Activated CD4-positive, alpha-beta T cell treated with anti-CD3 and anti-CD28 coated beads, Interleukin-2, Interleukin-6, amounts not matched to agents 100 ng/mL and 50 ng/mL, durations not matched to agents 16 hours and 8 hours (primary cell): Measurements from ENCODE around the gene NCKAP5.
"Not testable (repeated sequence)": the region's sequence is repeated elsewhere in the genome, so short reads cannot be mapped to it uniquely, and the experiment has no call there.

Experiments
- DNase-seq: peaks from one replicate; pipeline ENCODE4 v3.0.0-alpha.2; 2020

Gene NCKAP5

DNA sequence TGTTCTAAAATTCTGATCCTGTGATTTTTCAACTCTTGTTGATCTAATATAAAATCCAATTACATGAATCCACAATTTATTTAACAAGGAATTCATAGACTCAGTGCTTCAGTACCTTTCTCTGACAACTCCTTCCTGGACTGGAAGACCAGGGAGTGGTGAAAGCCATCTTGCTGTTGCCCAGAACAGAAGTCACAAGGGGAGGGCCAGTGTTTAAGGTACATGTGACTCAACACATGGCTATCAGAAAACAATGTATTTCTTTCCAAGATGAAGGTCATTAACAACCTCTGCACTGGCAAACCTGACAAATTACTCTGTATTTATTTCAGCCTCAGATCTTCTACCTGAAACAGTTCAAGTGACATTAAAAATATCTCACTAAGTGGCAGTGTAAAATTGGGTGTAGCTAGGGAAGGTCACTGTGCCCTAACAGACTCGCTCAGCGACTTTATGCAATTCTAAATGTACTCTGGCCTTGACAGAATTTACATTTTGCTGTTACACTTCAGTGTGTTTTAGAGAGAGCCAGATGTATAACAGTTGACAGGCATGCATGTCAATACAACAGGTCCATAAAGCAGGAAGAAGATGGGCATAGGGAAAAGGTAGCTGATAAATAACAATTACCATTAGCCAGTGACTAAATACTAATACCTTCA, 75.4 kb downstream of the NCKAP5 start:
- no peak for DNase-seq

GRCh38 chr2:133490411-133490980, 77.8 kb downstream of the NCKAP5 start:
- DNase-seq, result no peak

- no peak for DNase-seq
Measured at GRCh38 chr2:133489641-133490410, 78.4 kb downstream of the NCKAP5 start.

DNA sequence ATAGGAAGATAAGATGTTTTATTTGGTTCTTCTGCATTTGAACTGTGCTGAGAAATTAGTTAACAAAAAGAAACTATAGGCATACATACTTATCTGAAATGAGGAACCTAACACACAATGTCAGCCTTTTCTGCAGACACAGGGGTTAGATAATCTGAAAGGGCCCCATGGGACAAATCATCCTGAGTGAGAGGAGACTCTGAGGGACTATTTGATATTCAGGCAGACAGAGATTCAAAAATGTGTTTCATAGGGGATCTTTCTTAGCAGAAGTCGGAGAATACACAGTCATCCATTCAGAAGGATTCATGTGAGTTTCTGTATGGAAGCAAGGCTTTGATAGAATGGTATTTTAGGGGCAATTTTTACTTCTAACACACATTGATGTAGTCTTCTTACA, 79.1 kb downstream of the NCKAP5 start:
- DNase-seq, result no peak

DNA sequence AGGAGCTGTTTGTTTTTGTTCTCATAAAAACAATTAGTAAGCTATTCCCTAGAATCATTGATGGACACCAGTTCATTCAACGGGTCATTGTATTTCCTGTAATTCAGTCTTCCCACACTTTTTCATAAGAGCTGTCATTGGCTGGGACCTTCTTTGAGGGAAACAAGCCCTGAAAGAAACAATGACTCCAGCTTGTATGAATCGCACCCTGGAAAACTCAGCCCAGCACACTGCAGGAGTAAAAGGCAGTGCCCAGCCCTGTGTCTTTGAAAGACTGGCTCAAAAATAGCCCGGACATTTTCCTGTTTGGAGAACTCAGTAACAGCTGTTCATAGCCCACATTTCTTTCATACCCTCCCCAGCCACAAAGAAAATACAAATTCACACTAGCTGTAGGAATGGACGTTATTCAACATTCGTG, 81.5 kb downstream of the NCKAP5 start:
- DNase-seq, result no peak

- no peak for DNase-seq
Measured at GRCh38 chr2:133485868-133486267, 82.4 kb downstream of the NCKAP5 start.

- no peak for DNase-seq
Measured at GRCh38 chr2:133484784-133485183, 83.5 kb downstream of the NCKAP5 start.

- DNase-seq, result no peak
Measured at GRCh38 chr2:133484106-133484505, 84.2 kb downstream of the NCKAP5 start.

DNA sequence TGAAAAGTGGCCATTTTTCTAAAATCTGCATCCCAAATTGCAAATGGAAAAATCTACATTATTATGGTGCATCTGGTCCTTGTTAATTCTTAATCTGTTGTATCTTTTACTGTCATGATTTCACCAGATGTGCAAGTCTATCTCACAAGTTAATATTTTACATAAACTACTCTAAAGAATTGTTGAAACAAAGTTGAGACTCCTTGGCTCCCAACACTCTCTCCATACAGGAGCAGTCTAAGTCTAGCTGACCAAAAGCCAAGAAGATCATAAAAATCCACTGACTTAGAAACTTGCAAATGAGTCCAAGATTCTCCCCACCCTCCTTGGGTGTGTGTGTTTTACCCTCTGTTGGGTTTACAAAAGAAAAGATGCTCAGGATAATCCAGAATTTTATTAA, 85.1 kb downstream of the NCKAP5 start:
- no peak for DNase-seq

- DNase-seq, result no peak
Measured at GRCh38 chr2:133480707-133481429, 87.4 kb downstream of the NCKAP5 start.

GRCh38 chr2:133477616-133477990, 90.7 kb downstream of the NCKAP5 start:
- no peak for DNase-seq

DNA sequence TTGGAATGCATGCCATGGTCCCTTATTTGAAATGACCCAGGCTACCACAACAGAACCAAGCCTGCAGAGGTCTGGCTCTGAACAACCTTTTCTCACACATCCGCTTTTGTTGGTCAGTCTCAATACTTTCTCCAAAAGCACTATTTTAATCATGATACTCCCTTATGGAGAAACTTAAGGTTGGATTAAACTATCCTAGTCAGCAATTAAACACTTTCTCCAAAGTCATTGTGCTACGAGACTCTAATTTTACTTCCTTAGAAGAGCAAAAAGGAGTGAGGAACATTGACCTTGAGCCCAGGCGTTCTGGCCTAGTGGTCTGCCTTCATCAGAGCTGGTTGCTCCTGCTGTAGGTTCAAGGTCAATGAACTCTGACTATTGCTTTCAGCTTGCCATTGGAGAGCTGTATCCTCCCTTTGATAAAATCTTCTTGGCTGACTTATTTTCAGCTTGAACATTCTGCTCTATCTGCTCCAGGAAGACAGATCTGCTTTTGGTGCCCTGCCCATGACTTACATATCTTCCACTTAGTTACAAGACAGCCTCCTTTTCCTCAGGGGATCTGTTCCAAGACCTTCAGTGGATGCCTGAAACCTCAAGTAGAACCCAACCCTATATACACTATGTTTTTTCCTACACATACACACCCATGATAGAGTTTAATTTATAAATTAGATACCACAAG, 91.2 kb downstream of the NCKAP5 start:
- no peak for DNase-seq

DNA sequence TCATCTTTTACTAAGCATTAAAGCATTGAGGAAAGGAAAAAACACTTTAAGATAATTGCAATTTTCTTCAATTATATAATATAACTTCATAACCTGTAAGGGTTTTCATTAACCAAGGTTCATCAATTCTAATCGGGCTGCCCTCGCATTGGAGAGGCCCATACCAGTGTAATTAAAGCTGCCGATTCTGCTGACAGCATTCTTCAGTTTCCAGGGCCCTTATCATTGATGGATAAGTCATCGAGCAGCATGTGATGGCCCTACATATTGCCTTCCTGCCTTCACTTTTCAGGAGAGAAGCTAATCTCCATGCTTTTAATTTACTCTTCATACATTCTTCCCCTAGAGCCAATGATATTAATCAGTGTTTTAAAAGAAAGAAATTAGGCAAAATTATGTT, 92.0 kb downstream of the NCKAP5 start:
- DNase-seq, result no peak

DNA sequence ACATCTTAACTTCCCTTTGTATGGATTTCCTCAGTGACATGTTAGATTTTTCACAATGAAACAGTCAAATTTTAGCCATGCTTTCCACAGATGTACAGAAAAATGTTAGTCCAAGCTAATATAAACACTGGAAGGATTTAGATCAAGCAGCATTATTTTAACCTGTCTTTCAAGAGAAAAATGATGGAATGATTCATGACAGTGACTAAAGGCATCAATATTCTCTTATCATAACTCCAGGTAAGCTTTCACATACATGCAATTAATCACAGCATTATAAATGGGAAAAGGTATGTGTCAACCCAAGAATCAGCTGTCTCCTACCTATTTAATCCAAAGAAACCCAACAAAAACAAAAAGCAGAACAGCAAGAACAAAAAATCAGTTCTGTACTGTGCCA, 92.7 kb downstream of the NCKAP5 start:
- no peak for DNase-seq

GRCh38 chr2:133470446-133470845, 97.8 kb downstream of the NCKAP5 start:
- not testable (repeated sequence) for DNase-seq

DNA sequence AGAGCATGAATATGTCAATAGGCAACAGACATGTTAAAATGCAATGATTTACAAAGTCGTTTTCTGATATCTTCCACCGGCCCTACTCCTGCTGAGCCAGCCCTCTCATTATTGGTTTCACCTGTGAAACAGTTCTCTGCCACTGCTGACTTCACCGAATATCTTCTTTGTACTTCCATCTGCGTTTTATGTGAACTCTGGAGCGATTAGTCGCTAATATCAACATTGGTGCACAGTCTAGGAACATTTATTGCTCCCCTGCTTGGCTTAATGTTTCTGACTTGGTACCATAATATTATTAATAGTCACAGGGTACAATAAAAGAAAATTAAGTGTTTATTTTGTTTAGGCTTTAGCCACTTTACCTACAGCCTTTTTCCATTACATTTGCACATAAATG, 105.5 kb downstream of the NCKAP5 start:
- no peak for DNase-seq

DNA sequence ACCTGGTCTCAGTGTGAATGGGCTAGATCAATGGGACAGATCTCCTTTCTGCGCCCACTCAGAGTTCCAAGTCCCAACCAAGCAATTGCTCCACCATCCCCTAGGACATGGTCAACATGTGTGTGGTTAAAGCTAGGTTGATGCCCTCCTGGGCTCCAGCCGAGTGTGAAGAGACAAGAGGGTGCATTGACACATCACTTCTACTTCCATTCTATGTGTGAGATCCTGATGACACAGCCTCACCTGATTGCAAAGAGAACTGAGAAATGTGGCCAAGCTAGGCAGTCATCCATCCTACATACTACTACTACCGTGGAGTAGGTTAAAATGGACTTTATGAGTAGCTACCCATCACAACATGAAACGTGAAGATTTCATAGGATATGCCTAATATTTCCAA, 106.8 kb downstream of the NCKAP5 start:
- DNase-seq, result no peak

GRCh38 chr2:133459590-133459989, 108.7 kb downstream of the NCKAP5 start:
- no peak for DNase-seq

DNA sequence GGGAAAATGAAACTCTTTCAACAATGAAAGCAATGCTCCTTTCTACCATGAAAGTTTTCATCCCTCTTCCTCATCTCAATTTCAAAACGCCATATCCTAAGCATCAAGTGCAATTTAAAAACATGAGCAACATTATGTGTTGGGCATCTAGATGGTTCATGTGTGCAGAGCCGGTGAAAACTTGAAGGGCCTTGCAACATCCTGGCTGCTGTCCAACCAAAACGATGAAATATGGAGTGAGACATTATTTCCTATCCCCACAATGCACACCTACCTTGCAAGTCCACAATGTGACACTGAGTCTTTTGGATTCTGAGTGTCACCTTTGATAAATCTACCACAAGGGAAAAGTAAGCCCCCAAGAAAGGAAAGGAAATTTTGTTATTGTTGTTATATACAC, 110.0 kb downstream of the NCKAP5 start:
- DNase-seq, result no peak

- DNase-seq, result no peak
Measured at GRCh38 chr2:133457861-133458260, 110.4 kb downstream of the NCKAP5 start.

DNA sequence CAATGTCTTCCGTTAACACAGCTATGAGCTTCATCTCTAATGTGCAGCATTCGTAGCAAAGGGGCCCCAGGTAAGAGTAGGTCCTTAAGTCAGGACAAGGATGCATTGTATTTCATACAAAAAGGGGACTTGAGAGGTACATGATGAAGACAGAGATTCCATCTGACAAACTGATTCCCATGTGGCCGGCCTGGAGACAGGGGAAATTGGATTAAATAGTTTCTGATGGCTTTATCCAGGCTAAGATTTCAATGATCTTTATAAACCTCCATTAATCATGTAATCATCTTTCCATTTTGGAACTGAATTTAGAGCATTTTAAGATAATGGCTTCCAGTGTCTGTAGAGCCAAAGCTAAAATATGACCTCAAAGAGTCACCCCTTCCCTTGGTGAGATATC, 111.3 kb downstream of the NCKAP5 start:
- no peak for DNase-seq

DNA sequence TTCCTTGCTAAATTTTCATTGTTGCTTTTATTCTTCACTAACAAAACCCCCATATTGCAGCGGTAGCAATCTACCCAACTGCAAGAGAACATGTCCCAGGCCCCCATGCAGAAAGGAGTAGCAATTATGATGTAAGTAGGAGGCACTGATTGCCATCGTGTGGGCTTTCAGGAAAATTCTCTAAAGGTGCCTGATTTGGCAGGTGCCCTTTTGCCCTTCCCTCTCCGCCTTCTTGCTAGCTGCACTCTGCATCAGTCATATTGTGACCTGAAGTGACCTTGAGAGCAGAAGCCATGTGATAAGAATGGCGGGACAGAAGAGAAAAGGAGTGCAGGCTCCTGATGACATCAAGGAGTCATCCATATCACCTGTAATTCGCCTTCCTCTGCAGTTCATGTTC, 112.1 kb downstream of the NCKAP5 start:
- DNase-seq, result no peak

DNA sequence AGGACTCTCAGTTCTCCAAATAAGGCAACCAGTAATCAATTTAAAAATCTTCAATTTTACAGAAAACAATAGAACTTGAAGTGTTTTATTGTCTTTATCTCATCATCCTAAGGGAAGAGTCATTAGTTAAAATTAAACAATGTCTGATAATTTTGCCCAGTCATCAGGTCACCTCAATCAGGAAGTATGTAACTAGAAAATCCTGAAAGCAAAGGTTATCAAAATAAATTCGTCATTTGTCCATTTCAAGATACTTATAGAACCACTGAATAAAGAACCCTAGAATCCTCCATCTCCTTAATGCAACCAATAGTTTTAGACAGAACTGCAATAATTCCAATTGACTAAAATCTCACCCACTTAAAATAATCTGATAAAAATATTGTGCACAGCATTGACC, 115.2 kb downstream of the NCKAP5 start:
- DNase-seq, result no peak
